ENCODE results near the gene BPNT1. TPM values are rescaled to one million over a fixed set of nuclear protein-coding genes. Genes with fewer than 3 reads are reported as not detected.

Gene BPNT1
- total RNA-seq, 1 experiment from 2014 or later = 13.6 TPM

GRCh38 chr1:220129479-220130210 lies 40.1 kb upstream of the BPNT1 start:
- no peak overlapping the region for H3K23ac ChIP-seq (ENCODE audit: insufficient read length, low read depth, low read length)
- Mint-ChIP-seq H3K4me3 (no peak overlapping the region), H3K27me3 (ENCODE audit: low read depth) (no peaks in the 10 kb centered on the region), H3K4me1 (no peaks in the 10 kb centered on the region), H3K9me3 (no peaks in the 10 kb centered on the region), H3K27ac (no peak overlapping the region), H3K36me3 (ENCODE audit: insufficient read depth in 1 of 3, low read depth in 3 of 3) (peaks cover 13 to 57% (median 55%) of the 10 kb centered on the region in 3 experiments; a peak in 6 of 7 replicates)
- no peak overlapping the region for H2BK20ac ChIP-seq (ENCODE audit: low read depth, low read length, poor library complexity, severe bottlenecking)
- no peak for DNase-seq
- H3K79me1 ChIP-seq (ENCODE audit: insufficient read depth, low read depth, low read length, poor library complexity, severe bottlenecking) = no peaks in the 10 kb centered on the region
- no peaks in the 10 kb centered on the region for H3K4me1 ChIP-seq (ENCODE audit: insufficient read depth, low read length)
- no peak overlapping the region for H2BK12ac ChIP-seq (ENCODE audit: insufficient read length, low read depth, low read length)
- no peak overlapping the region for H3K9ac ChIP-seq (ENCODE audit: extremely low read depth, insufficient read length, low read length)
- no peak overlapping the region for H3K14ac ChIP-seq (ENCODE audit: insufficient read depth, low read length)
- no peaks in the 10 kb centered on the region for H3K27me3 ChIP-seq (ENCODE audit: insufficient read depth, low read length)
- no peak overlapping the region for H2BK120ac ChIP-seq (ENCODE audit: low read depth, low read length, poor library complexity, severe bottlenecking)
- no peak overlapping the region for H3K18ac ChIP-seq (ENCODE audit: insufficient read length, low read depth, low read length)
- H3K23me2 ChIP-seq (ENCODE audit: insufficient read length, low read depth, low read length, poor library complexity, severe bottlenecking) = no peaks in the 10 kb centered on the region
- no peak overlapping the region for H4K91ac ChIP-seq (ENCODE audit: insufficient read length, low read depth, low read length)
- H3K4me2 ChIP-seq (ENCODE audit: insufficient read depth, insufficient read length, low read length) = no peak overlapping the region
- H3K56ac ChIP-seq (ENCODE audit: insufficient read length, low read depth, low read length) = no peak overlapping the region
- H4K5ac ChIP-seq (ENCODE audit: insufficient read length, low read depth, low read length) = no peak overlapping the region
- H2BK5ac ChIP-seq (ENCODE audit: insufficient read length, low read length) = no peak overlapping the region
- no peak overlapping the region for H3K4ac ChIP-seq (ENCODE audit: low read depth, low read length)
- H3T11ph ChIP-seq (ENCODE audit: low read length) = no peak overlapping the region
- H3K27ac ChIP-seq (ENCODE audit: insufficient read length, low read depth, low read length) = no peak overlapping the region
- H2AK5ac ChIP-seq (ENCODE audit: insufficient read length, low read length) = no peak overlapping the region
- no peak overlapping the region for H2BK15ac ChIP-seq (ENCODE audit: low read depth, low read length)
- H4K8ac ChIP-seq (replicated peaks; ENCODE audit: insufficient read length, low read depth, low read length) = no peak overlapping the region
- TF ChIP-seq CTCF (conservative IDR thresholded peaks at IDR 0.05) = no peak
- H3K9me3 ChIP-seq (ENCODE audit: control insufficient read depth, low read depth, low read length) = no peaks in the 10 kb centered on the region
- H2AFZ ChIP-seq (ENCODE audit: low read length) = no peak overlapping the region
- no peaks in the 10 kb centered on the region for H3K79me2 ChIP-seq (ENCODE audit: insufficient read depth, low read length)
- no peaks in the 10 kb centered on the region for H4K20me1 ChIP-seq (ENCODE audit: control insufficient read depth, insufficient read depth, insufficient read length)

All from H9 (cell line).